Measurements from ENCODE around the gene ST6GAL1. TPM values are rescaled to one million over a fixed set of nuclear protein-coding genes. Genes with fewer than 3 reads are reported as not detected.

The ST6GAL1 gene
- total and polyA plus RNA-seq, 2 of the 8 experiments (the other 6 are each of a cell fraction or from before 2014, with no cell fraction given), result 62.8 to 80.9 TPM

DNA sequence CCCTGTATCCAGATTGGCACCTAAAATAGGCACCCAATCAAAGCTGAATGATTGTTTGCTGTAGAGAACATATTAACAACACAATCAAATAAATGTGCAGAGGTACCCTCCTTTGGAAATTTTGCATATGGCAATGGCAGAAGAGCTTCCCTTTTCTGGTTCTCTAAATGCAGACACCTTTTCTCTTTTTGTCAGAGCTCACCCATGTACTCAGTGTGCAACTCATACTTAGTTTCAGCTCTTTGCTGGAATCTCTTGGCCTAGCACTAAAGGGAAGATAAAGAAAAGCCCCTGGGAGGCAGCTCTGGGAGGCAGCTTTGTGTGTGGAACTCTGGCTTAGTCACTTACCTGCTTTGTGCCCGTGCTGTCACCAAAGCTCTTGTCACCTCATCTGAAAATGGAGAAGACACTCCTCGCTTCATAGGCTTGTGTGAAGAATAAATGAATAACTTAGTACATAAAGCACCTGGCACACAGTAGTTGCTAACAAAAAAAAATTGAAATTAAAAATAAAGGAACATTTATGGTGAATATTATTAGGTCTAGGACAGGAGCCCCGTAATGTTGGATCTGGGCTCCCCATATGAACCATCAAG is 28.8 kb downstream of the ST6GAL1 start:
- Histone ChIP-seq H3K27me3 (replicated peaks in 1 of 4; ENCODE audit: control insufficient read depth in 3 of 4, extremely low read depth in 1 of 4, insufficient read depth in 3 of 4, low read length in 3 of 4) (no peaks in the 10 kb centered on the region), H3K9me3 (ENCODE audit: insufficient read depth in 2 of 2, low read depth in 1 of 2, low read length in 1 of 2) (no peaks in the 10 kb centered on the region), H2AK5ac (ENCODE audit: low read depth, low read length) (no peak overlapping the region), H3K18ac (ENCODE audit: extremely low read depth, low read length) (no peak overlapping the region), H2BK5ac (ENCODE audit: low read depth, low read length) (no peak overlapping the region), H3K4me1 (replicated peaks in 1 of 4; ENCODE audit: control insufficient read depth in 3 of 4, insufficient read depth in 4 of 4, low read length in 3 of 4) (peaks cover 6 to 25% (median 18%) of the 10 kb centered on the region in 4 experiments; a peak in 6 of 7 replicates), H2BK120ac (replicated peaks; ENCODE audit: low read depth, low read length) (no peak overlapping the region), H3K4me3 (ENCODE audit: extremely low read depth in 1 of 4, insufficient read depth in 2 of 4, low read depth in 3 of 4, low read length in 4 of 4) (no peak overlapping the region), H2AFZ (ENCODE audit: low read length) (no peak overlapping the region), H3K56ac (replicated peaks; ENCODE audit: insufficient read length, low read depth, low read length) (no peak overlapping the region), H2BK15ac (ENCODE audit: low read length) (no peak overlapping the region), H3K14ac (ENCODE audit: insufficient read length) (no peak overlapping the region), H3K79me2 (ENCODE audit: control insufficient read depth in 1 of 2, insufficient read depth in 2 of 2, low read length in 2 of 2) (peaks cover 6 to 82% of the 10 kb centered on the region in 2 experiments), H4K20me1 (replicated peaks in 1 of 2; ENCODE audit: control insufficient read depth in 1 of 2, insufficient read depth in 2 of 2, low read length in 2 of 2) (peaks cover 2% of the 10 kb centered on the region in 2 experiments), H3K4me2 (ENCODE audit: insufficient read depth in 1 of 2, low read depth in 2 of 2, low read length in 2 of 2) (no peak overlapping the region), H3K23ac (ENCODE audit: insufficient read length) (no peak overlapping the region), H3K36me3 (ENCODE audit: control insufficient read depth in 2 of 4, insufficient read depth in 4 of 4, low read length in 3 of 4) (peaks cover 0 to 10% (median 0%) of the 10 kb centered on the region in 4 experiments; a peak in 1 of 8 replicates), H4K91ac (replicated peaks; ENCODE audit: insufficient read length, low read length) (no peak overlapping the region), H3K9ac (replicated peaks in 1 of 4; ENCODE audit: extremely low read depth in 1 of 4, low read depth in 3 of 4, low read length in 3 of 4) (no peak overlapping the region), H4K5ac (ENCODE audit: insufficient read length, low read depth, low read length) (no peak overlapping the region), H3K27ac (ENCODE audit: low read depth, low read length) (no peak overlapping the region), H3K23me2 (ENCODE audit: low read depth, low read length) (no peaks in the 10 kb centered on the region), H4K8ac (ENCODE audit: extremely low read depth, insufficient read depth, low read length) (no peak overlapping the region), H2BK20ac (ENCODE audit: low read length) (no peak overlapping the region), H3K4ac (replicated peaks; ENCODE audit: insufficient read length, low read depth, low read length) (no peak overlapping the region), H3K79me1 (ENCODE audit: low read depth, low read length) (peaks cover 13% of the 10 kb centered on the region), H2BK12ac (ENCODE audit: low read depth, low read length) (no peak overlapping the region)
- POLR2A ChIA-PET (ENCODE audit: partially characterized antibody), result interaction anchor here (0.8 to 1.9 kb wide), 3 partner anchors 8 to 55 kb away, joined by 3 to 5 read pairs (median 3); no protein-coding TSS in a partner anchor
- DNase-seq (ENCODE audit: low read depth in 1 of 2, low spot score in 2 of 2) (no peak), FAIRE-seq (no peak)
- CTCF ChIA-PET (ENCODE audit: partially characterized antibody), result interaction anchor here (0.8 to 2.1 kb wide), 15 partner anchors 11 to 113 kb away, joined by 3 to 12 read pairs (median 4); partner anchors contain the start of gene ST6GAL1
- 93% methylated on average over 3 of the region's 3 CpGs; no CpG with 5 or more reads in 1 of the 2 experiments for WGBS, 2 experiments (ENCODE audit: extremely low coverage in 1 of 2, insufficient coverage in 1 of 2, insufficient read length in 1 of 2, insufficient replicate concordance in 2 of 2, low coverage in 1 of 2, low lambda C conversion rate in 2 of 2, missing lambda C conversion rate in 1 of 2)
- TF ChIP-seq SIRT6 (IDR thresholded peaks at IDR 0.05; ENCODE audit: low read length) (no peak), SP1 (IDR thresholded peaks at IDR 0.05; ENCODE audit: low read depth, low read length) (no peak), CBX8 (IDR thresholded peaks at IDR 0.05; ENCODE audit: borderline replicate concordance, low read depth, low read length) (no peak), TAF1 (IDR thresholded peaks at IDR 0.05; ENCODE audit: low read depth, low read length) (no peak), MAFK (IDR thresholded peaks at IDR 0.05; ENCODE audit: low read depth, low read length) (no peak), SIX5 (IDR thresholded peaks at IDR 0.05; ENCODE audit: low read depth, low read length) (no peak), POU5F1 (IDR thresholded peaks at IDR 0.05; ENCODE audit: low read depth, low read length) (no peak), SUZ12 (IDR thresholded peaks at IDR 0.05; ENCODE audit: low read length) (no peak), BACH1 (IDR thresholded peaks at IDR 0.05; ENCODE audit: low read length) (no peak), KDM5A (IDR thresholded peaks at IDR 0.05; ENCODE audit: low read length) (no peak), KDM1A (IDR thresholded peaks at IDR 0.05; ENCODE audit: borderline replicate concordance, low read length) (no peak)
- TF ChIP-seq, protein P1, sequence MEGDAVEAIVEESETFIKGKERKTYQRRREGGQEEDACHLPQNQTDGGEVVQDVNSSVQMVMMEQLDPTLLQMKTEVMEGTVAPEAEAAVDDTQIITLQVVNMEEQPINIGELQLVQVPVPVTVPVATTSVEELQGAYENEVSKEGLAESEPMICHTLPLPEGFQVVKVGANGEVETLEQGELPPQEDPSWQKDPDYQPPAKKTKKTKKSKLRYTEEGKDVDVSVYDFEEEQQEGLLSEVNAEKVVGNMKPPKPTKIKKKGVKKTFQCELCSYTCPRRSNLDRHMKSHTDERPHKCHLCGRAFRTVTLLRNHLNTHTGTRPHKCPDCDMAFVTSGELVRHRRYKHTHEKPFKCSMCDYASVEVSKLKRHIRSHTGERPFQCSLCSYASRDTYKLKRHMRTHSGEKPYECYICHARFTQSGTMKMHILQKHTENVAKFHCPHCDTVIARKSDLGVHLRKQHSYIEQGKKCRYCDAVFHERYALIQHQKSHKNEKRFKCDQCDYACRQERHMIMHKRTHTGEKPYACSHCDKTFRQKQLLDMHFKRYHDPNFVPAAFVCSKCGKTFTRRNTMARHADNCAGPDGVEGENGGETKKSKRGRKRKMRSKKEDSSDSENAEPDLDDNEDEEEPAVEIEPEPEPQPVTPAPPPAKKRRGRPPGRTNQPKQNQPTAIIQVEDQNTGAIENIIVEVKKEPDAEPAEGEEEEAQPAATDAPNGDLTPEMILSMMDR (IDR thresholded peaks at IDR 0.05; ENCODE audit: control extremely low read depth in 1 of 3, insufficient read depth in 1 of 3, low read depth in 1 of 3, low read length in 3 of 3), result no peak

All from H1 (cell line).